ENCODE data around the gene CASP2. TPM values are rescaled to one million over a fixed set of nuclear protein-coding genes. Genes with fewer than 3 reads are reported as not detected.

The CASP2 gene
- total RNA-seq, 6 donors from 2014 or later: 9.1 to 34.8 (median 24.3) TPM

DNA sequence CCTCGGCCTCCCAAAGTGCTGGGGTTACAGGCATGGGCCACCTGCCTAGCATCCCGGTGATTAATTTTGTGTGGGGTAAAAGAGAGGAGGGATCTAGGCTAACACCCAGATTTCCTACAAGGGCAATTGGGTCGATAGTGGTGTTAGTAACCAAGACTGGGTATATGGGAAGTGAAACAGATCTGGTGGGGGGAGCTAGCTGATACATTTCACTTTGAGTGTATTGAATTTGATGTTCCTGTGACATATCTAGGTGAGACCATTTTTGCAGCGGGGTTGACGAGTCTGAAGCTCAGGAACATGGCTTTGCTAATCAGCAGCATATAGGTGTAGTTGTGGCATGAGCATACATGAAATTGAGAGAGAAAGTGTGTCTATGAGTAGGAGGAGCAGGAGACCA is 39.8 kb downstream of the CASP2 start:
- H3K27ac ChIP-seq: no peak overlapping the region
- no peaks in the 10 kb centered on the region for H3K36me3 ChIP-seq
- DNase-seq (no peak), ATAC-seq (ENCODE audit: low FRiP score in 2 of 2) (no peak)
- H3K4me1 ChIP-seq: peaks cover 0 to 2% (median 0%) of the 10 kb centered on the region in 4 donors
- H3K9me3 ChIP-seq: no peaks in the 10 kb centered on the region
- H3K27me3 ChIP-seq: no peaks in the 10 kb centered on the region
- no peak overlapping the region for H3K4me3 ChIP-seq
- 87 to 88% methylated on average over 5 of the region's 5 CpGs for WGBS, 2 donors
- TF ChIP-seq POLR2AphosphoS5 (IDR thresholded peaks at IDR 0.05) (no peak), EP300 (IDR thresholded peaks at IDR 0.05) (no peak), POLR2A (IDR thresholded peaks at IDR 0.05) (no peak)
- TF ChIP-seq, protein P1, sequence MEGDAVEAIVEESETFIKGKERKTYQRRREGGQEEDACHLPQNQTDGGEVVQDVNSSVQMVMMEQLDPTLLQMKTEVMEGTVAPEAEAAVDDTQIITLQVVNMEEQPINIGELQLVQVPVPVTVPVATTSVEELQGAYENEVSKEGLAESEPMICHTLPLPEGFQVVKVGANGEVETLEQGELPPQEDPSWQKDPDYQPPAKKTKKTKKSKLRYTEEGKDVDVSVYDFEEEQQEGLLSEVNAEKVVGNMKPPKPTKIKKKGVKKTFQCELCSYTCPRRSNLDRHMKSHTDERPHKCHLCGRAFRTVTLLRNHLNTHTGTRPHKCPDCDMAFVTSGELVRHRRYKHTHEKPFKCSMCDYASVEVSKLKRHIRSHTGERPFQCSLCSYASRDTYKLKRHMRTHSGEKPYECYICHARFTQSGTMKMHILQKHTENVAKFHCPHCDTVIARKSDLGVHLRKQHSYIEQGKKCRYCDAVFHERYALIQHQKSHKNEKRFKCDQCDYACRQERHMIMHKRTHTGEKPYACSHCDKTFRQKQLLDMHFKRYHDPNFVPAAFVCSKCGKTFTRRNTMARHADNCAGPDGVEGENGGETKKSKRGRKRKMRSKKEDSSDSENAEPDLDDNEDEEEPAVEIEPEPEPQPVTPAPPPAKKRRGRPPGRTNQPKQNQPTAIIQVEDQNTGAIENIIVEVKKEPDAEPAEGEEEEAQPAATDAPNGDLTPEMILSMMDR (IDR thresholded peaks at IDR 0.05): no peak

DNA sequence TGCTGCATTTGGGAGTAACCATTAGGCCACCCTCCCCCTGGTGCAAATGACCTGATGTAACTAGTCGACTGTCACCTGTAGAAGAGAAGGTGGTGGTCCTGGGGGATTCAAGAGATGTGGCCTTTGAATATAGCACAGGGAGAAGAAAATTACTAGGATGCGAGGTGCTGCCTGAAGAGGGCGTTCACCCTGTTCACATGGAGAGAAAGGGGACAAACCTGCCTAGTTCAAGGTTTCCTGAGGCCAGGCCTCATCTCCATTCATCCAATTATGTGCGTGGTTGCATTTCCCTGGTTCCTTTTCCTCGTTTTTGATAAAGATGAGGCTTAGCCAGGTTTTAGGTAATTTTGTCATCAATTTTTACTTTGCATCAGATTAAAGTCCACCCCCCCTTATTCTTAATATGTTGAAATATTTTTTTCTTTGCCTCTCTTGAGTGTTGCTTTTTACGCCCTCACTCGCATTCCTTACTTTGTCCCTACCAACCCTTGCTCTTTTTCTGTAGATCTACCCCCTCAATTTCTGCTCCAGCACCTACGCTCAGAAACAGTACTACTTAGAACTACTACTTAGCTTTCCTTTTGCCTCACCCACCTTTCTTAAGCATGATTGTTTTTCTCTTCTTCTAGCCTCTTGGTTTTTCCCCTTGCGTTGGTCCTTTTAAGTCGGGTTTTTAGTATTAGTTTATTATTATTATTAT is 41.5 kb downstream of the CASP2 start:
- Histone ChIP-seq H3K4me1 (no peaks in the 10 kb centered on the region), H3K9me3 (no peaks in the 10 kb centered on the region), H3K36me3 (no peaks in the 10 kb centered on the region), H3K4me3 (no peak overlapping the region), H3K27ac (no peak overlapping the region), H3K27me3 (no peaks in the 10 kb centered on the region)
- 88 to 91% methylated on average over 10 of the region's 10 CpGs for WGBS, 2 donors
- no peak for ATAC-seq (ENCODE audit: low FRiP score in 2 of 2)
- TF ChIP-seq POLR2A (IDR thresholded peaks at IDR 0.05) (no peak), EP300 (IDR thresholded peaks at IDR 0.05) (no peak), POLR2AphosphoS5 (IDR thresholded peaks at IDR 0.05) (no peak)
- TF ChIP-seq, protein P1 (IDR thresholded peaks at IDR 0.05): no peak
- no peak for DNase-seq

DNA sequence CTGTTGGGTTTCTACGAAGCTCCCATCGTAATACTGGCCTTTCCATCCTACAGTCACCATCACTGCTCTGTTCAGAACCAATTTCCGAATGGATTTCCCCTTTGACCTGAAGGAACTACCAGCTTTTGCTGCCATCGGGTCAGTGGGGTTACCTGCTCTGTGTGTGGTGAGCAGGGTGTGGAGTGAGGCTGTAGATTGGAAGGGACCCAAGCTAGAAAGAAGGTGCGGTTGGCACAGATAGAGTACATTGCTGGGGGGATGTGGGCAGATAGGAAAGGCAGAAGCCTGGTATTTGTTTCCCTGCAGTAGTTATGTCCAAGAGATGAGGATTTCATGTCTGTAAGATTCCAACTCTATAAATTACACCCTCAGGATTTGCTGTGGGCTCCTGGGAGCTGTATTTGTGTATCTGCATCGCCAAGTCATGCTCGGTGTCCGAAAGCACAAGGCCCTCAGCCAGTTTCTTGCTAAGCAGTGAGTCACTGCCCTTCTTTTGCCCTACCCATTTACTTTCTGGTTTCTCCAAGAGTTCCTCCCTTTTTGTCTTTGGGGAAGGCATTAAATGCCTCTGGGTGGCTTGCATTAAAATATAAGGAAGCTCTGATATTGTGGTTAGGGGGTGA is 43.1 kb downstream of the CASP2 start:
- Histone ChIP-seq H3K27ac (no peak overlapping the region), H3K27me3 (no peaks in the 10 kb centered on the region), H3K4me3 (no peak overlapping the region), H3K36me3 (no peaks in the 10 kb centered on the region), H3K9me3 (no peaks in the 10 kb centered on the region), H3K4me1 (no peaks in the 10 kb centered on the region)
- DNase-seq (no peak), ATAC-seq (ENCODE audit: low FRiP score in 2 of 2) (peak in 1 of 2 donors; percentile 82)
- TF ChIP-seq POLR2A (IDR thresholded peaks at IDR 0.05) (no peak), POLR2AphosphoS5 (IDR thresholded peaks at IDR 0.05) (no peak), EP300 (IDR thresholded peaks at IDR 0.05) (no peak)
- TF ChIP-seq, protein P1 (IDR thresholded peaks at IDR 0.05): no peak
- 82 to 84% methylated on average over 8 of the region's 8 CpGs for WGBS, 2 donors

DNA sequence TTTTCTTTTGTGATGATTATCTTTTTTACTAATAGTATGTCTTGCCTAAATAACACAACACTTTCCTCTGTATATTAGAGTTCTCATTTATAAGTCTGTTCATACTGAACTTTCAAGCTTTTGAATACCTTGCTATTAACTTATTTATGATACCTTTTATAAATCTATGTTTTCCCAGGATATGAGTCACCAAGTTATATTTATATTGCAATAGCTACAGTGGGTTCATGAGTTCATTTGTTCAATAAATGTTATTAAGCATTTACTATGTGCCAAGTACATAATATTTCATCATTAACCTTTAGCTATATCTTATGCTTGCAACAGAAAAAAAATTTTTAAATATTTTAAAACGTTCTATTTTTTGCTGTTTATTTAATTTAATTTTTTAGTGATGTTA is 46.1 kb downstream of the CASP2 start:
- TF ChIP-seq EP300 (IDR thresholded peaks at IDR 0.05) (no peak), POLR2AphosphoS5 (IDR thresholded peaks at IDR 0.05) (no peak), POLR2A (IDR thresholded peaks at IDR 0.05) (no peak)
- TF ChIP-seq, protein P1 (IDR thresholded peaks at IDR 0.05): no peak
- no peak for DNase-seq
- ATAC-seq (ENCODE audit: low FRiP score in 2 of 2): no peak
- WGBS, 2 donors: 41 to 73% methylated on average over 1 of the region's 1 CpG
- H3K4me3 ChIP-seq: no peak overlapping the region
- no peaks in the 10 kb centered on the region for H3K4me1 ChIP-seq
- no peak overlapping the region for H3K27ac ChIP-seq
- no peaks in the 10 kb centered on the region for H3K27me3 ChIP-seq
- no peaks in the 10 kb centered on the region for H3K9me3 ChIP-seq
- no peaks in the 10 kb centered on the region for H3K36me3 ChIP-seq
